Right atrium auricular region (tissue), 2 donors: ENCODE measurements around the gene SF3B6. TPM values are rescaled to one million over a fixed set of nuclear protein-coding genes. Genes with fewer than 3 reads are reported as not detected.
"Not testable (repeated sequence)": the region's sequence is repeated elsewhere in the genome, so short reads cannot be mapped to it uniquely, and the experiment has no call there.

Experiments
- DNase-seq: peaks from one replicate; pipeline ENCODE4 v3.0.0-alpha.2; 2019; ENCODE audit warnings: low spot score
- H3K27ac ChIP-seq, 2 donors: fragments of 200-600 bp; sonication (generic); 1 replicate in 1 of 2; 2 replicates in 1 of 2; pipeline ENCODE4 v1.5.1; 2016 to 2019
- H3K27me3 ChIP-seq, 2 donors: fragments of 200-600 bp; sonication (generic); one replicate each; pipeline versions ENCODE4 v1.5.1 to v1.6.0; 2017 to 2019
- H3K36me3 ChIP-seq: fragments of 200-600 bp; sonication (generic); one replicate; pipeline ENCODE4 v1.5.1; 2016
- H3K4me1 ChIP-seq, 2 donors: fragments of 200-600 bp; sonication (generic); one replicate each; pipeline versions ENCODE4 v1.5.1 to v1.6.0; 2017 to 2019
- H3K4me3 ChIP-seq, 2 donors: fragments of 200-600 bp; sonication (generic); 1 replicate in 1 of 2; 2 replicates in 1 of 2; pipeline ENCODE4 v1.5.1; 2017 to 2019; ENCODE audit warnings: mild to moderate bottlenecking in 1 of 2, moderate library complexity in 1 of 2
- H3K9me3 ChIP-seq, 2 donors: fragments of 200-600 bp; sonication (generic); one replicate each; pipeline ENCODE4 v1.5.1; 2019
- total RNA-seq, 2 donors: library from RNA; depleted of rRNA; stranded (reverse); fragments of >200 nt; gene quantifications; one replicate each; pipeline ENCODE4 v1.1.0, GENCODE V29; 2016
- TF ChIP-seq, protein P1 (sequence below), 2 donors: fragments of 200-600 bp; sonication (generic); IDR thresholded peaks; one replicate each; pipeline ENCODE4 v1.5.1; 2019; ENCODE audit warnings: antibody characterized with exemption in 2 of 2

Gene SF3B6
- total RNA-seq, 2 donors from 2014 or later = 71.2 to 74.8 TPM

GRCh38 chr2:24101992-24102391 is 25.9 kb upstream of the SF3B6 start:
- H3K27ac ChIP-seq = no peak overlapping the region
- H3K4me3 ChIP-seq = no peak overlapping the region
- DNase-seq = no peak
- H3K4me1 ChIP-seq = no peaks in the 10 kb centered on the region
- TF ChIP-seq, protein P1, sequence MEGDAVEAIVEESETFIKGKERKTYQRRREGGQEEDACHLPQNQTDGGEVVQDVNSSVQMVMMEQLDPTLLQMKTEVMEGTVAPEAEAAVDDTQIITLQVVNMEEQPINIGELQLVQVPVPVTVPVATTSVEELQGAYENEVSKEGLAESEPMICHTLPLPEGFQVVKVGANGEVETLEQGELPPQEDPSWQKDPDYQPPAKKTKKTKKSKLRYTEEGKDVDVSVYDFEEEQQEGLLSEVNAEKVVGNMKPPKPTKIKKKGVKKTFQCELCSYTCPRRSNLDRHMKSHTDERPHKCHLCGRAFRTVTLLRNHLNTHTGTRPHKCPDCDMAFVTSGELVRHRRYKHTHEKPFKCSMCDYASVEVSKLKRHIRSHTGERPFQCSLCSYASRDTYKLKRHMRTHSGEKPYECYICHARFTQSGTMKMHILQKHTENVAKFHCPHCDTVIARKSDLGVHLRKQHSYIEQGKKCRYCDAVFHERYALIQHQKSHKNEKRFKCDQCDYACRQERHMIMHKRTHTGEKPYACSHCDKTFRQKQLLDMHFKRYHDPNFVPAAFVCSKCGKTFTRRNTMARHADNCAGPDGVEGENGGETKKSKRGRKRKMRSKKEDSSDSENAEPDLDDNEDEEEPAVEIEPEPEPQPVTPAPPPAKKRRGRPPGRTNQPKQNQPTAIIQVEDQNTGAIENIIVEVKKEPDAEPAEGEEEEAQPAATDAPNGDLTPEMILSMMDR (IDR thresholded peaks at IDR 0.05) = no peak
- no peaks in the 10 kb centered on the region for H3K27me3 ChIP-seq
- no peaks in the 10 kb centered on the region for H3K9me3 ChIP-seq
- no peaks in the 10 kb centered on the region for H3K36me3 ChIP-seq

GRCh38 chr2:24100732-24101131 is 24.6 kb upstream of the SF3B6 start:
- H3K27me3 ChIP-seq, H3K9me3 ChIP-seq, H3K27ac ChIP-seq, DNase-seq, H3K36me3 ChIP-seq, H3K4me1 ChIP-seq, H3K4me3 ChIP-seq: not testable (repeated sequence)

GRCh38 chr2:24095171-24095677 is 19.1 kb upstream of the SF3B6 start:
- not testable (repeated sequence) for H3K4me3 ChIP-seq, DNase-seq, H3K9me3 ChIP-seq, H3K36me3 ChIP-seq, H3K4me1 ChIP-seq, H3K27ac ChIP-seq, H3K27me3 ChIP-seq

- not testable (repeated sequence) for DNase-seq, H3K4me3 ChIP-seq
These were observed 17.1 kb upstream of the SF3B6 start for GRCh38 chr2:24093270-24093669.

GRCh38 chr2:24088821-24089359 is 12.8 kb upstream of the SF3B6 start:
- Histone ChIP-seq H3K36me3 (no peaks in the 10 kb centered on the region), H3K27me3 (no peaks in the 10 kb centered on the region), H3K4me3 (no peak overlapping the region), H3K4me1 (peaks cover 0 to 7% of the 10 kb centered on the region in 2 donors), H3K27ac (no peak overlapping the region), H3K9me3 (no peaks in the 10 kb centered on the region)
- no peak for DNase-seq
- TF ChIP-seq, protein P1 (IDR thresholded peaks at IDR 0.05) = no peak

More at GRCh38 chr2:24093270-24093669, 17.1 kb upstream of the SF3B6 start:
- not testable (repeated sequence) for H3K27me3 ChIP-seq, H3K36me3 ChIP-seq, H3K4me1 ChIP-seq, H3K9me3 ChIP-seq, H3K27ac ChIP-seq

DNA sequence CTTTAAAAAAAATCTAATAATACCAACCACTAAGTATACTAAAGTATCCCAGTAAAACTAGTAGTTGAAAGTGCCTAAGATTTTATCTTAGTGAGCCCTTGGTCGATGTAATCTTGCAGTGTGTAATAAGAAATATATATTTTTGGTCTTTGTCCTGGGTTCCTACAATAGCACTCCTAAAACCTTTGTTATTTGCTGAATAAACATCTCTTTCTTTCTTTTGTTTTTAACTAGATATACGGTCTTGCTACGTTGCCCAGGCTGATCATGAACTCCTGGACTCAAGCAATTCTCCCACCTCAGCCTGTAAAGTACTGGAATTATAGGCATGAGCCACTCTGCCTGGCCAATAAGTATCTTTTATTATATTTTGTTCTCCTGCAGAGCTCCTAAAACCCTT is 10.9 kb upstream of the SF3B6 start:
- Histone ChIP-seq H3K27ac (no peak overlapping the region), H3K4me1 (peaks cover 0 to 18% of the 10 kb centered on the region in 2 donors), H3K9me3 (no peaks in the 10 kb centered on the region), H3K36me3 (peaks cover 4% of the 10 kb centered on the region), H3K27me3 (no peaks in the 10 kb centered on the region), H3K4me3 (no peak overlapping the region)
- TF ChIP-seq, protein P1 (IDR thresholded peaks at IDR 0.05) = no peak
- no peak for DNase-seq

GRCh38 chr2:24086241-24086640 is 10.1 kb upstream of the SF3B6 start:
- H3K36me3 ChIP-seq = peaks cover 6% of the 10 kb centered on the region
- H3K4me3 ChIP-seq = no peak overlapping the region
- TF ChIP-seq, protein P1 (IDR thresholded peaks at IDR 0.05) = no peak
- H3K27ac ChIP-seq = no peak overlapping the region
- H3K4me1 ChIP-seq = peaks cover 0 to 18% of the 10 kb centered on the region in 2 donors
- no peaks in the 10 kb centered on the region for H3K9me3 ChIP-seq
- no peak for DNase-seq
- H3K27me3 ChIP-seq = no peaks in the 10 kb centered on the region
